GM23248 (cell line): ENCODE measurements around the gene SPEF2. TPM values are rescaled to one million over a fixed set of nuclear protein-coding genes. Genes with fewer than 3 reads are reported as not detected.
"Not testable (repeated sequence)": the region's sequence is repeated elsewhere in the genome, so short reads cannot be mapped to it uniquely, and the experiment has no call there.

Experiments used
- DNase-seq: peaks from one replicate; pipeline ENCODE4 v3.0.0-alpha.2; 2015
- H2AFZ ChIP-seq: fragments of 200-600 bp; sonication (generic); 2 replicates; pipeline ENCODE4 v1.6.1; 2016; ENCODE audit warnings: antibody characterized with exemption
- H3F3A ChIP-seq: fragments of 200-600 bp; sonication (generic); 2 replicates; pipeline ENCODE4 v1.6.1; 2016; ENCODE audit warnings: mild to moderate bottlenecking, antibody characterized with exemption, mixed run types; ENCODE audit not compliant: insufficient read depth
- H3K27ac ChIP-seq: fragments of 200-600 bp; sonication (generic); 2 replicates; pipeline ENCODE4 v1.5.1; 2016; ENCODE audit warnings: mild to moderate bottlenecking
- H3K27me3 ChIP-seq: fragments of 200-600 bp; sonication (generic); replicated peaks from 2 replicates; pipeline ENCODE4 v1.6.1; 2016; ENCODE audit warnings: mild to moderate bottlenecking; ENCODE audit not compliant: insufficient read depth
- H3K36me3 ChIP-seq: fragments of 200-600 bp; sonication (generic); 2 replicates; pipeline ENCODE4 v1.6.1; 2016; ENCODE audit warnings: low read depth, mild to moderate bottlenecking
- H3K4me1 ChIP-seq: fragments of 200-600 bp; sonication (generic); 2 replicates; pipeline ENCODE4 v1.6.1; 2016; ENCODE audit warnings: mild to moderate bottlenecking; ENCODE audit not compliant: insufficient read depth
- H3K4me2 ChIP-seq: fragments of 200-600 bp; sonication (generic); one replicate; pipeline ENCODE4 v1.6.1; 2016; ENCODE audit warnings: mild to moderate bottlenecking; ENCODE audit not compliant: unreplicated experiment
- H3K4me3 ChIP-seq: fragments of 200-600 bp; sonication (generic); 2 replicates; pipeline ENCODE4 v1.5.1; 2016; ENCODE audit warnings: mild to moderate bottlenecking
- H3K79me2 ChIP-seq: fragments of 200-600 bp; sonication (generic); 2 replicates; pipeline ENCODE4 v1.6.1; 2016; ENCODE audit warnings: mild to moderate bottlenecking; ENCODE audit not compliant: insufficient read depth
- H3K9ac ChIP-seq: fragments of 200-600 bp; sonication (generic); 2 replicates; pipeline ENCODE4 v1.6.1; 2016; ENCODE audit warnings: mild to moderate bottlenecking
- H3K9me2 ChIP-seq: fragments of 200-600 bp; sonication (generic); 2 replicates; pipeline ENCODE4 v1.6.1; 2016; ENCODE audit warnings: mixed run types, mild to moderate bottlenecking, moderate library complexity; ENCODE audit not compliant: insufficient read depth
- H3K9me3 ChIP-seq: fragments of 200-600 bp; sonication (generic); one replicate; pipeline ENCODE4 v1.6.1; 2017; ENCODE audit warnings: low read depth
- H4K20me1 ChIP-seq: fragments of 200-600 bp; sonication (generic); 2 replicates; pipeline ENCODE4 v1.6.0; 2016; ENCODE audit not compliant: insufficient read depth
- EZH2 ChIP-seq: fragments of 200-600 bp; sonication (generic); IDR thresholded peaks from 2 replicates; pipeline ENCODE4 v1.6.1; 2018; ENCODE audit warnings: antibody characterized with exemption, mild to moderate bottlenecking; ENCODE audit not compliant: insufficient read depth, poor library complexity, severe bottlenecking
- EZH2phosphoT487 ChIP-seq: fragments of 200-600 bp; sonication (generic); IDR thresholded peaks from 2 replicates; pipeline ENCODE4 v1.6.1; 2018; ENCODE audit warnings: antibody characterized with exemption, moderate library complexity, mild to moderate bottlenecking, low read depth; ENCODE audit not compliant: insufficient read depth
- WGBS, 2 experiments: methylation state at CpG; one replicate each; pipeline ENCODE4 v1.1.6; 2015 to 2017; ENCODE audit warnings: low lambda C conversion rate in 2 of 2, low coverage in 1 of 2; ENCODE audit errors: missing lambda C conversion rate in 2 of 2; 5-methylcytosine and 5-hydroxymethylcytosine counted together
- in situ Hi-C: fragments of 300-500 bp; cut with MboI; formaldehyde crosslinking; loops from 2 replicates; pipeline ENCODE4 v1.15.0; 2020
- polyA plus RNA-seq: library from polyadenylated mRNA; unstranded; fragments of >200 nt; fragmentation: Nextera tagmentation; extraction: Ambion mirVana; gene quantifications from 2 replicates; pipeline ENCODE4 v1.2.1, GENCODE V29; 2016
- total RNA-seq: library from RNA; depleted of rRNA; stranded (reverse); fragments of >200 nt; shearing (Covaris generic); gene quantifications from 2 replicates; pipeline ENCODE4 v1.2.3, GENCODE V29; 2014

Gene SPEF2
- total and polyA plus RNA-seq, 2 experiments from 2014 or later, result 5.3 to 6.7 TPM

GRCh38 chr5:35853631-35854030 lies 236.0 kb downstream of the SPEF2 start:
- in situ Hi-C loops, result no loop called here
- Histone ChIP-seq H3K9ac (no peak overlapping the region), H3K27ac (no peak overlapping the region), H3K4me2 (no peak overlapping the region), H3F3A (peaks cover 38% of the 10 kb centered on the region), H3K9me3 (no peaks in the 10 kb centered on the region), H3K36me3 (no peaks in the 10 kb centered on the region), H3K79me2 (no peaks in the 10 kb centered on the region), H2AFZ (no peak overlapping the region), H4K20me1 (no peaks in the 10 kb centered on the region), H3K27me3 (no peaks in the 10 kb centered on the region), H3K4me1 (peaks cover 47% of the 10 kb centered on the region), H3K4me3 (no peak overlapping the region), H3K9me2 (no peaks in the 10 kb centered on the region)
- TF ChIP-seq EZH2phosphoT487, result no peak
- no peak for TF ChIP-seq EZH2
- no peak for DNase-seq
- 81 to 84% methylated on average over 3 of the region's 3 CpGs for WGBS, 2 experiments

- no peak overlapping the region for H3K9ac ChIP-seq
- in situ Hi-C loops, result no loop called here
- H3K79me2 ChIP-seq, result no peaks in the 10 kb centered on the region
- H3F3A ChIP-seq, result peaks cover 44% of the 10 kb centered on the region
- H2AFZ ChIP-seq, result no peak overlapping the region
- no peaks in the 10 kb centered on the region for H3K9me2 ChIP-seq
- no peak for DNase-seq
- no peak overlapping the region for H3K4me3 ChIP-seq
- H3K36me3 ChIP-seq, result no peaks in the 10 kb centered on the region
- 91 to 100% methylated on average over 1 of the region's 1 CpG for WGBS, 2 experiments
- TF ChIP-seq EZH2, result no peak
- no peak for TF ChIP-seq EZH2phosphoT487
- H3K4me1 ChIP-seq, result peaks cover 53% of the 10 kb centered on the region
- no peak overlapping the region for H3K27ac ChIP-seq
- H3K9me3 ChIP-seq, result no peaks in the 10 kb centered on the region
- H3K27me3 ChIP-seq, result no peaks in the 10 kb centered on the region
- H4K20me1 ChIP-seq, result no peaks in the 10 kb centered on the region
- H3K4me2 ChIP-seq, result no peak overlapping the region
These were observed 236.6 kb downstream of the SPEF2 start for GRCh38 chr5:35854248-35854647.

GRCh38 chr5:35855187-35855586 lies 237.5 kb downstream of the SPEF2 start:
- Histone ChIP-seq H3K27ac (no peak overlapping the region), H3K4me1 (peaks cover 62% of the 10 kb centered on the region), H3K36me3 (no peaks in the 10 kb centered on the region), H4K20me1 (no peaks in the 10 kb centered on the region), H3K9me2 (no peaks in the 10 kb centered on the region), H3F3A (peaks cover 52% of the 10 kb centered on the region), H3K79me2 (no peaks in the 10 kb centered on the region), H3K9ac (no peak overlapping the region), H3K4me3 (no peak overlapping the region), H3K27me3 (no peaks in the 10 kb centered on the region), H2AFZ (no peak overlapping the region), H3K9me3 (no peaks in the 10 kb centered on the region), H3K4me2 (no peak overlapping the region)
- DNase-seq, result no peak
- TF ChIP-seq EZH2 (no peak), EZH2phosphoT487 (no peak)
- in situ Hi-C loops, result no loop called here
- WGBS, 2 experiments, result 100% methylated on average over 1 of the region's 1 CpG

GRCh38 chr5:35856186-35856764 lies 238.6 kb downstream of the SPEF2 start:
- H3K36me3 ChIP-seq, H3K9ac ChIP-seq, H3K27me3 ChIP-seq, H4K20me1 ChIP-seq, H3K9me3 ChIP-seq, H3K9me2 ChIP-seq, in situ Hi-C loops, DNase-seq, H3K79me2 ChIP-seq: not testable (repeated sequence)
- Histone ChIP-seq H3F3A (peaks cover 52% of the 10 kb centered on the region), H3K4me2 (peak overlapping the region; percentile 63), H3K4me3 (peak overlapping the region; percentile 55; the same call in 1 of the 2 replicates), H3K4me1 (peaks cover 73% of the 10 kb centered on the region), H3K27ac (peak overlapping the region; percentile 54), H2AFZ (peak overlapping the region; percentile 49; the same call in 1 of the 2 replicates)
- WGBS, 2 experiments, result 98 to 100% methylated on average over 5 of the region's 5 CpGs
